Measurements from ENCODE around the gene DYNLT5. TPM values are rescaled to one million over a fixed set of nuclear protein-coding genes. Genes with fewer than 3 reads are reported as not detected.
A peak's percentile ranks its signal among the peaks of the same experiment; 100 is the strongest.

Gene DYNLT5, protein sequence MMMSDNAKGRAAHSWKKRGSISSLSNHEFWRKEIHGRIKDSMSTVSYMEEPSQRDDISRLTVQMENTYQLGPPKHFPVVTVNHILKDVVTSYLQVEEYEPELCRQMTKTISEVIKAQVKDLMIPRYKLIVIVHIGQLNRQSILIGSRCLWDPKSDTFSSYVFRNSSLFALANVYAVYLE
- 5.9 TPM for total RNA-seq
- long read RNA-seq, partial matches to known transcripts = 0 of 12 reads
- long read RNA-seq, other reads (novel, unspliced or antisense) = 5 of 12 reads

DNA sequence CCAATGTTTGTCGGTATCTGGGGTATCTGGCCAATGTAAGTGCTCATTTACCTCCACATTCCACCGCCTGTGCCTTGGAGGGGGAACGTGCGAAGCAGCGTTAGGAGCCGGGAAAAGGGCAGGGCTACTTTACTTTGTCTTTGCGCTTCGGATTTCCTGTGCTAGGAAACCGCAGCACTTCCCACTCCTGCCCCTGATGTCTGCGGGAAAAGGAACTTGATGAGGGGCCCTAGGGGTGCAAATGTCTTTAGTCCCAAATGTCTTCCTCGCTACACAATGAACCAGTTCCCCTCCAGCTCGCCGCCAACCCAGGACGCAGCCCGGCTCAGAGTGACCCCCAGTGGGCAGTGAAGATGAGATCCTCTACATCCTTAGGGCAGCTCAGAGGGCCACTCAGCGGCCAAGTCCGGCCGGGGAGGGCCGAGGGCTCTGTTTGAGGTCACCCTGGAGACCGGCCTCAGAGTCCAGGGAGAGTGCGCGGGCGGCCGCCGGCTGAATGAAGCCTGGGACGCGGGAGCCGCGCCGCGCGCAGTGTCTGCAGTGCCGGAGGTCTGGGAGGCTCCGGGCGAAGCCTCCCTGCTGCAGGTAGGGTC is at the start of gene DYNLT5:
TSS of gene DYNLT5 (plus strand) at position 460 of the 593 bp plus-strand sequence. CDS start 2,200 bp downstream, outside the sequence.
- Histone ChIP-seq H3K4me3 (peak within 1 kb of the TSS; percentile 55), H3K9me3 (no peaks in the 10 kb centered on the region), H3K36me3 (no peaks in the 10 kb centered on the region), H3K27ac (peak within 1 kb of the TSS; percentile 67), H3K4me1 (peaks cover 14% of the 10 kb centered on the region), H3K27me3 (ENCODE audit: low read depth) (no peaks in the 10 kb centered on the region)
- TF ChIP-seq, protein P1, sequence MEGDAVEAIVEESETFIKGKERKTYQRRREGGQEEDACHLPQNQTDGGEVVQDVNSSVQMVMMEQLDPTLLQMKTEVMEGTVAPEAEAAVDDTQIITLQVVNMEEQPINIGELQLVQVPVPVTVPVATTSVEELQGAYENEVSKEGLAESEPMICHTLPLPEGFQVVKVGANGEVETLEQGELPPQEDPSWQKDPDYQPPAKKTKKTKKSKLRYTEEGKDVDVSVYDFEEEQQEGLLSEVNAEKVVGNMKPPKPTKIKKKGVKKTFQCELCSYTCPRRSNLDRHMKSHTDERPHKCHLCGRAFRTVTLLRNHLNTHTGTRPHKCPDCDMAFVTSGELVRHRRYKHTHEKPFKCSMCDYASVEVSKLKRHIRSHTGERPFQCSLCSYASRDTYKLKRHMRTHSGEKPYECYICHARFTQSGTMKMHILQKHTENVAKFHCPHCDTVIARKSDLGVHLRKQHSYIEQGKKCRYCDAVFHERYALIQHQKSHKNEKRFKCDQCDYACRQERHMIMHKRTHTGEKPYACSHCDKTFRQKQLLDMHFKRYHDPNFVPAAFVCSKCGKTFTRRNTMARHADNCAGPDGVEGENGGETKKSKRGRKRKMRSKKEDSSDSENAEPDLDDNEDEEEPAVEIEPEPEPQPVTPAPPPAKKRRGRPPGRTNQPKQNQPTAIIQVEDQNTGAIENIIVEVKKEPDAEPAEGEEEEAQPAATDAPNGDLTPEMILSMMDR (IDR thresholded peaks at IDR 0.05) = peak; percentile 31
- DNase-seq (peak; percentile 79), ATAC-seq (peak; percentile 81 to 94)
- intact Hi-C loops (cut with DNase I) = no loop called here

DNA sequence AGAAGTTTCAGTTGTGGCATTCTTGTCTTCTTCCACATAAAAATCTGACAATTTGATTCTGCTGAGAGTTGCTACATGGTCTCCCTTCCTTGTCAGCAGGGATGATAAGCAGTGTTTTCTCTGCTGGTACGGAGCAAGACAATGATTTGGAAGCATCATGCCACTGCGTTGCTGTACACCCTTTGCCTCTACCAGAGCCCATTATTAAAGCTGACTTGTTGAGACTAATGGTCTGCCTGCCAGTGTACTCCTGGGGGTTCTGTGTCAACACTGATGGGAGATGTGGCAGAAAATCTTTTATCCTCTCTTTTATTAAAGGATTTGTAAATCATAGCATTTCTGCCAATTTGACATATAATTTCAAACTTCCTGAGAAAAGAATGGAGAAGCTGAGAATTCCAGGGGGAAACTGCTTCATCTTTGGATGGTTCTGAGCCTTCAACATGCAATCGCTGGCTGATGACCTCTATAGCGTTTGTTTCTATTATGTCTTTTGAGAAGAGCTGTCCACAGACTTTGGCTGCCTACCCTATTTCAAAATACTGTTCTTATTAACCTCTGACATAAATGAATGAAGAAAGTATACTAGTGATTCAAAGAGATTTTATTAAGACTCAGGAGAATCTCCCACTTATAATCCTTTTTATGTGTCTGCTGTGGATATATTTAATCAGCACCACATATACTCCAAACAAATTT is 47.9 kb upstream of the DYNLT5 start:
- H3K27me3 ChIP-seq (ENCODE audit: low read depth) = no peaks in the 10 kb centered on the region
- no peaks in the 10 kb centered on the region for H3K36me3 ChIP-seq
- ATAC-seq (no peak), DNase-seq (no peak)
- intact Hi-C loops (cut with DNase I) = no loop called here
- no peaks in the 10 kb centered on the region for H3K4me1 ChIP-seq
- TF ChIP-seq, protein P1 (IDR thresholded peaks at IDR 0.05) = no peak
- no peak overlapping the region for H3K4me3 ChIP-seq
- no peaks in the 10 kb centered on the region for H3K9me3 ChIP-seq
- no peak overlapping the region for H3K27ac ChIP-seq

DNA sequence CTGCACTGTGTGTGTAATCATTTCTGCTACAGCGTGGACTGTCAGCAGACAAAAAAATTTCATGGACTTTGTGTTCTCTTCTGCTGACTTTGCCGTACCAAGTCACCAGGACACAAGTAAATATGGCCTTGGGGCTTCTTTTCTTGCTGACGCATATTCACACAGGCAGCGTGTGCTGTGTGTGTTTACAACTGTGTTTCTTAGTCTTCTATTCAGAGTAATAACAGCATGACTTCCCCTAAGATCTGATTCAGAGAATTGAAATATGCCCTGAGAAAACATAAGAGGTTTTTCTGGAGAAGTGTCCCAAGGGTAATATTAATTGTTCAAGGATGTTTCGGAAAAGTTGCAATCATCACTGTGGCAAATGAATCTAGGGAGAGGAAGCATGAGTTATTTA is 47.1 kb upstream of the DYNLT5 start:
- DNase-seq (no peak), ATAC-seq (no peak)
- Histone ChIP-seq H3K4me3 (no peak overlapping the region), H3K9me3 (no peaks in the 10 kb centered on the region), H3K36me3 (no peaks in the 10 kb centered on the region), H3K27ac (no peak overlapping the region), H3K4me1 (no peaks in the 10 kb centered on the region), H3K27me3 (ENCODE audit: low read depth) (no peaks in the 10 kb centered on the region)
- intact Hi-C loops (cut with DNase I) = no loop called here
- TF ChIP-seq, protein P1 (IDR thresholded peaks at IDR 0.05) = no peak

DNA sequence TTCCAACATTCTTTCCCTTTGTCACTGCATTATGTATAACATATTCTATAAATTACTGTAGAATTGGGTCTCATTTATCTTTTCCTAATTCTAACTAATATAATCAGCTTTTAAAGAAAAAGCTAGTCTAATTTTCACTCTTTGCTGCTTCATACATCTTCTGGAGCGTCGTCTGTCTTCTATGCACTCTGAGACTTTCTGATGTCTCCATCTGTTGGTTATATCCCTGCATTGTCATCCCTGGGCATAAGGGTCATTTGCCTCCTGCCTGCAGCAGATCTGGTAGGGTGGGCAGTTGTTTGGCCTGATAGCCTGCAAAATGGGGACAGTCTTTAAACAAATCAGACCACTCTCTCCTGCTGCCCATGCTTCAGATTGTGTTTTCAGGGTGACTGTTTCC is 40.8 kb upstream of the DYNLT5 start:
- TF ChIP-seq, protein P1 (IDR thresholded peaks at IDR 0.05) = no peak
- DNase-seq = no peak
- Histone ChIP-seq H3K36me3 (no peaks in the 10 kb centered on the region), H3K9me3 (no peaks in the 10 kb centered on the region), H3K4me1 (no peaks in the 10 kb centered on the region), H3K4me3 (no peak overlapping the region), H3K27me3 (ENCODE audit: low read depth) (no peaks in the 10 kb centered on the region), H3K27ac (no peak overlapping the region)
- intact Hi-C loops (cut with DNase I) = no loop called here
- ATAC-seq = no peak

DNA sequence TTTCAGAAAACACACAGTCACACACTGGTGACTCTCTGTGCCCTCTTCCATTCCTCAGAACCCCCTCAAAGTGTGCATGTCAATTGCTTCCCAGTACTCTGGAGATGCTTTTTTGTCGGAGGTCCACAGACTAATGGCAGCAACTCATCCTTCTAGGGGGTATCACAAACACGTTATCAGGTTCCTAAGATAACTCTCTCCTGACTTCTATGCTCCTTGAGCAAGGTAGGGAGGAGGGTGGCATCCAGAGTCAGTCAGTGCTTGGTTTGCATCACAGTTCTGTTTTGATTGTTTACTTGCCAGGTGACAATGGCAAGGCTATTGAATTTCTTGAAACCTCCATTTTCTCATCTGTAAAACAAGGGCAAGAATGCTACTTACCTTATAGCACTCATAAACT is 39.4 kb upstream of the DYNLT5 start:
- Histone ChIP-seq H3K4me3 (no peak overlapping the region), H3K9me3 (no peaks in the 10 kb centered on the region), H3K27ac (no peak overlapping the region), H3K36me3 (no peaks in the 10 kb centered on the region), H3K27me3 (ENCODE audit: low read depth) (no peaks in the 10 kb centered on the region), H3K4me1 (no peaks in the 10 kb centered on the region)
- intact Hi-C loops (cut with DNase I) = no loop called here
- ATAC-seq = no peak
- no peak for DNase-seq
- TF ChIP-seq, protein P1 (IDR thresholded peaks at IDR 0.05) = no peak

All from lower lobe of right lung (tissue), 2 donors.